C4-2B (cell line): ENCODE results near the gene DNAJC1.

ENCODE experiments used
- ZFX ChIP-seq: fragments of 450-650 bp; IDR thresholded peaks from 2 replicates; pipeline ENCODE4 v1.6.1; 2017
- TF ChIP-seq, protein P1 (sequence below): fragments of 450-650 bp; conservative IDR thresholded peaks from 2 replicates; pipeline ENCODE4 v1.5.1; 2017; ENCODE audit warnings: mild to moderate bottlenecking

DNA sequence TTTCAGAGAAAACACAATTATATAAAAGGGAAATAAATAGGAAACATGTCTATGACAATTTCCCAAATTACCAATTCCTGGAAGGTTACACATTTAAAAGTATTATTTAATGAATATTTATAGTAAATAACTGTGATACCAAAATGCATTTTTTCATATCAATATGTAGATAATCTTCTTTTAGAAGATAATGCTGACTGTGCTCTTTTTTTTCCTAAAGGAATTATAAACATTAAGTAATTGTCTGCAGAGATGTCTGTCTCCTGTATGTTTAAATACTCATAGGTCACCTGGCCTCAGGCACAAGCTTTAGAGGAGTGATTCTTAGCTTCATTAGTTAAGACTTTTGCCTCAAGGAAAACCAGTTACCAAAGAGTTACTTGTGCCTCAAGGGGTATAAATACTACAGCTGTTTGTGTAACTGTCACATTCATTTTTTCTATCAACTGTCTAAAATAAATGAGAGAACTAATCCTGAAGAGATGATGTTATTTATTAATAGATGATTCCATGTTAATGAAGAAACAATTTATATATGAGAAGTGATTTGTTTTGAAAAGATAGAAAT lies 77.1 kb downstream of the DNAJC1 start:
- TF ChIP-seq, protein P1, sequence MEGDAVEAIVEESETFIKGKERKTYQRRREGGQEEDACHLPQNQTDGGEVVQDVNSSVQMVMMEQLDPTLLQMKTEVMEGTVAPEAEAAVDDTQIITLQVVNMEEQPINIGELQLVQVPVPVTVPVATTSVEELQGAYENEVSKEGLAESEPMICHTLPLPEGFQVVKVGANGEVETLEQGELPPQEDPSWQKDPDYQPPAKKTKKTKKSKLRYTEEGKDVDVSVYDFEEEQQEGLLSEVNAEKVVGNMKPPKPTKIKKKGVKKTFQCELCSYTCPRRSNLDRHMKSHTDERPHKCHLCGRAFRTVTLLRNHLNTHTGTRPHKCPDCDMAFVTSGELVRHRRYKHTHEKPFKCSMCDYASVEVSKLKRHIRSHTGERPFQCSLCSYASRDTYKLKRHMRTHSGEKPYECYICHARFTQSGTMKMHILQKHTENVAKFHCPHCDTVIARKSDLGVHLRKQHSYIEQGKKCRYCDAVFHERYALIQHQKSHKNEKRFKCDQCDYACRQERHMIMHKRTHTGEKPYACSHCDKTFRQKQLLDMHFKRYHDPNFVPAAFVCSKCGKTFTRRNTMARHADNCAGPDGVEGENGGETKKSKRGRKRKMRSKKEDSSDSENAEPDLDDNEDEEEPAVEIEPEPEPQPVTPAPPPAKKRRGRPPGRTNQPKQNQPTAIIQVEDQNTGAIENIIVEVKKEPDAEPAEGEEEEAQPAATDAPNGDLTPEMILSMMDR: no peak
- TF ChIP-seq ZFX: no peak
